G401.6 (cell line): ENCODE data around the gene ADAMTS17.

Experiments used
- FAIRE-seq: peaks from 2 replicates; lab custom pipeline; 2012; peaks lifted over from hg19 to GRCh38; lab: Jason Lieb, UNC

The ADAMTS17 gene

DNA sequence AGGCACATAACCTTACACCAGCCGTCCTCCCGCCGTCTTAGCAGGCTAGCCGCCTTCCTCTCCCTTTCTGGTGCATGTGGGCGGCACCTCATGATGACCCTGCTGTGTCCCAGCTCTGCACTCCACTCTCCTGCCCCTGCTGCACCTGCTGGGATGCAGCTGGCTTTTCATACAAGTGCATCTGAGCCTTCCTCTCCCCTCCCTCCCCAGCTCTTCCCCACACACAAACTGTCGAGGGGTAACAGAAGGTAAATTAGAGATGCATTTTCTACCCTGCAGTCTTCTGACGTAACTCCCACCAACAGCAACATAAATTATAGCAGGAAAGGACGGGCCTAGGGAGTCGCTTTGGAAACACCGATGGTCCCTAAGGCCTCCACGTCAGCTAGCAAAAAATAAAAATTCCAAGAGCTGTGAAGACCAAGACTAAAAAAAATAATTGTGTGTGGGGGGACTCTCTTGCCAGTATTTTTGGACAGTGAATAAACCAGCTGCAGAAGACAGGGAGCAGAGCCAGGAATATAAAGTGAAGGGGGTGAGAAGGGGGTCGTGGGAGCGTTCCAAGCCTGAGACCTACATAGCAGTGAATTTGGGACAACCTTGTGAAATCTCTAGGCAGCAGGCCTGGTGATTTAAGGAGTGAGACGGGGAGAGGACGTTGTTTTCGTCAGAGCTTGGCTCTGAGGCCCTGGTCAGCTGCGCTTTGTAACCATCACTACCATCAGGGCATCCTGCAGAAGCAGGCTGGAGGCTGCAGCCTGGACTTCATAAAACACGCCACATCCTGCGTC, 216.2 kb downstream of the ADAMTS17 start:
- no peak for FAIRE-seq

DNA sequence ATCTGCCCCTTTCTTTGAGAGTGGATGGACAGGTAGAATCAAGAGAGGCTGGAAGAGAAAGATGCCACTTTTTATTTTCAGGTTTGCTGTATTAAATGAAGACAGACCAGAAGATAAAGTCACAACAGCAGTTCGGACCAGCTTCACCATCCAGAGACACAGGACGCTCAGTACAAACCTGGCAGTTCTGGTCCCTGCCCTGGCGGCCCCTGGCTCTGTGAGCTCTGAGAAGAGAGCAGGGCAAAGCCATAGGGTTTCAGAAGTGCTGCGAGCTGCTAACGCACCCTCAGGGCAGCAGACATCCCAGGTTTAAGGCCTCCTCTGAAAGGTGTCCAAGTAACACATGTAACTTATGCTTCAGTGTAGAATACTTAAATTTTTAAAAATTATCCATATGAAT, 216.8 kb downstream of the ADAMTS17 start:
- no peak for FAIRE-seq

- no peak for FAIRE-seq
These were observed 217.4 kb downstream of the ADAMTS17 start for GRCh38 chr15:100124361-100124760.

- no peak for FAIRE-seq
These were observed 218.2 kb downstream of the ADAMTS17 start for GRCh38 chr15:100123611-100124010.

DNA sequence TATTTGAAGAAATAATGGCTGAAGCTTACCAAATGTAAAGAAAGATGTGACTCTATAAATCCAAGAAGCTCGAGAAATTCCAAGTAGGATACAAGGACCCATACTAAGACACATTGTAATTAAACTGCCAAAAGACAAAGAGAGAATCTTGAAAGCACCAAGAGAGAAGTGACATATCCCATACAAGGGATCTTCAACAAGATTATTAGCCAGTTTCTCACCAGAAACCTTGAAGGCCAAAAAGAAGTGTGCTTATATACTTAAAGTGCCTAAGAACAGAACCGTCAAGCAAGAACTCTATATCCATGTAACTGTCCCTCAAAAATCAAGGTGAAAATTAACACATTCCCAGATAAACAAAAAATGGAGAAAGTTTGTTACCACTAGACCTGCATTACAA, 220.5 kb downstream of the ADAMTS17 start:
- no peak for FAIRE-seq

DNA sequence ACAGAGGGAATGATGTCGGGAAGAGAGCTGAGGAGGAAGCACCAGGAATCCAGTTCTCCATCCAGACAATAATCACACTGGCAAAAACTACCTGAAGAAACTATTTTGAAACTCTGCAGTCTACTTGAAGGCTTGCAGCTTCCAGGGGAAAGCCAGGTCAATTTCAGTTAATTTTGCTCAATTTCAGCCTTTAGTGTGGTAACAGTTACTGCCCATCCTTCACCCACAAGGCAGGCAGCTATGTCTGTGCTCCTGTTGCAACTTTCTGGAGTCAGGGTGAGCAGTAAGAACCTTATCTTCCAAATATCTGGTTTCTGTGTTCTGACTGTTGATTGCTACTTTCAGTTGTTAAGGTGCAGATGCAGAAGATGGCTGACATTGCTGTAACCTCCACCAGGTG, 221.7 kb downstream of the ADAMTS17 start:
- no peak for FAIRE-seq

- FAIRE-seq, result no peak
These were observed 223.2 kb downstream of the ADAMTS17 start for GRCh38 chr15:100118546-100118945.

DNA sequence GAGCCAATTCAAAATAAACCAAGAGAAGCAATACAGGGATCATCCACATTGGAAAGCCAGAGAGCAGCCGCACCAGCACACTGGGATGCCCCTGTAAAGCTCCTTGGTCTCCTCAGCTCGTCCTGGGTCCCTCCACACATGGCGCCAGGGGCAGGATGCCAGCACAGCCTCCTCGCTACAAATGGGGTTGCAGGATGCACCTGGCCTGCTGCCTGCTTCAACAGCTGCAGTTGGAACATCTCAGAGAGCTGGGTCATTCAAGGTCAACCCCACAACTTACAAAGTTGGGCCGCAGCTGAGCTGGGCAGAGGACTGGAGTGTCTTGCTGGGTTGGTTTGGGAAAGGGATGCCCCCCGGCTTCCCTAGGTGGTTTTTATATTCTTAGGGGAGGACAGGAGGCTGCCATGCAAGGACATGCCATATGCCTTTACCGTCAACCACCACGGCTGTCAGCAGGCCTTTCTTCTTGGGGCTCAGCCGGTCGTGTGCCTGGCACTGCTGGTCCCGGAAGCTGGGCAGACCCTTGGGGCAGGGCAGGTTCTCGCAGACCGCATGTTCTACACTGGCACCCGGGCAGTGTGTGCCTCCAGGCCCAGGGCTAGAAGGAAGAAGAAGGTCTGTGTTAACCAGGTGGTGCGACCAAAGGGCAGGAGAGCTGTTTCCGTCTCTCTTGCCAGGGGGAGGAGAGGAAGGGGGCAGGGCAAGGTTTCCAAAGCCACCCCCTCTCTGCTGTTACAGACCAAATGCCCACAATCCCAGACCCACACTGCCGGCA, 225.2 kb downstream of the ADAMTS17 start:
- no peak for FAIRE-seq

- FAIRE-seq, result no peak
These were observed 226.1 kb downstream of the ADAMTS17 start for GRCh38 chr15:100115711-100116090.

- FAIRE-seq, result no peak
These were observed 226.6 kb downstream of the ADAMTS17 start for GRCh38 chr15:100115066-100115710.

- no peak for FAIRE-seq
These were observed 227.2 kb downstream of the ADAMTS17 start for GRCh38 chr15:100114571-100114970.

- no peak for FAIRE-seq
These were observed 227.7 kb downstream of the ADAMTS17 start for GRCh38 chr15:100114100-100114499.

DNA sequence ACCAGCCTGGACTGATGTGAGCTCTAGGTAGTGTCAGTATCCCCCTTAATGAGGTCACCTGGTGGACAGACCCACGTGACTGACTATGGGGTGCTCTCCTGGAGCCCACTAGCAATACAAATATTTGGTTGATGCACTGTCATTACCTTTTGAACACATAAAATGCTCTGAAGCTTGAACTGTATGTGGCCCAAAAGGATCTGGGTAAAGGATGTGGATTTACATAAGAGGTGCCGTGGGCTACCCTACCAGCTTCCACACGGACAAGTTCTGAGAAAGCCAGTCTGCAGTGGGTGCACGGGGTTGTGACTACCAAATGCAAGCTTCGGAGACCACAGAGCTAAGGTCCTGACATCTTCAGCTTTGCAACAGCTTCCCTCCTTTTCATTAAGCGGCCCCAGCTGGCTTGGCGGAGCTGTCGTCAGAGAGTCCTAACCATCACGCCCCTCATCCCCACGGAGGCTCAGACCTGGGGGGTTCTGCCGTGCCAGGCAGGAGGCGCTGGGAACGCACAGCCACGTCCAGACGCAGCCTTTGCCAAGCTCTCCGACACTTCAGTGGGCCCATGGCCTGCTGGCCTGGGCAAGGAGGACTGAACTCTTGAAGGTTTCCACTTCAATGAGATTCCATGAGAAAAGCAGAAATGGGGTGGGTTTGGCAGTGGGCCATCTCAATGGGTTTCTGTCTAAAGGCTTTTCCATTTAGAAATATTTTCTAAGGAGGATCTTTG, 228.3 kb downstream of the ADAMTS17 start:
- no peak for FAIRE-seq

DNA sequence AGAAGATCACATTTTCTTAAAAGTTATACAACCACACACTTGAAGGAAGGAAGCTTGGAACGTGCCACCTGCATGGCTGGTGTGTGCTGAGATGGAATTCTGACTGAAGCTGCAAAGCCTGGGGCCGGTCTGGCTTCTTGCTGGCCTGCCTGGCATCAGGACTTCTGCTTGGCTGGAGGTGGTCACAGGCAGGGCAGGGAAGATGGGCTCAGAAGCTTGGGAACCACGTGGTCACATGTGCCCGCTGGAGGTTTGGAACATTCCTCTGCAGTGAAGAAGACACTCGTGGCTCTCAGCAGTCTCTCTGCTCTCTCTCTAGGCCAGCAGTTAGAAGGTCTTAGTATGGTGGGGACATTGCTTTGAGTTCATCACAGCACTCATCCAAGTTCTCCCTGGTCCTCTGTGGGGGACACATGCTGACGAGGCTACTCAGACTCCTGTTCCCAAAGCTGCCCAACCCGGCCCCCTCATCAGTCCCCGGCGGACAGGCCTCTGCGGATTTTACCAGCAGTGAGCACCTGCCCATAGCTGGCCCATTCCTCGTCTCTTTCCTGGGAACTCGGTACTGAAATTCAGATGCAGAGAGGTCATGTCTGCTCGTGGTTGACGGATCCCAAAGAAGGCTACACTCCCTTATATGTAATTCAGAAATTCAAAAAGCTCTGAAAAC, 229.0 kb downstream of the ADAMTS17 start:
- FAIRE-seq, result no peak

- FAIRE-seq, result no peak
These were observed 229.7 kb downstream of the ADAMTS17 start for GRCh38 chr15:100112061-100112420.

DNA sequence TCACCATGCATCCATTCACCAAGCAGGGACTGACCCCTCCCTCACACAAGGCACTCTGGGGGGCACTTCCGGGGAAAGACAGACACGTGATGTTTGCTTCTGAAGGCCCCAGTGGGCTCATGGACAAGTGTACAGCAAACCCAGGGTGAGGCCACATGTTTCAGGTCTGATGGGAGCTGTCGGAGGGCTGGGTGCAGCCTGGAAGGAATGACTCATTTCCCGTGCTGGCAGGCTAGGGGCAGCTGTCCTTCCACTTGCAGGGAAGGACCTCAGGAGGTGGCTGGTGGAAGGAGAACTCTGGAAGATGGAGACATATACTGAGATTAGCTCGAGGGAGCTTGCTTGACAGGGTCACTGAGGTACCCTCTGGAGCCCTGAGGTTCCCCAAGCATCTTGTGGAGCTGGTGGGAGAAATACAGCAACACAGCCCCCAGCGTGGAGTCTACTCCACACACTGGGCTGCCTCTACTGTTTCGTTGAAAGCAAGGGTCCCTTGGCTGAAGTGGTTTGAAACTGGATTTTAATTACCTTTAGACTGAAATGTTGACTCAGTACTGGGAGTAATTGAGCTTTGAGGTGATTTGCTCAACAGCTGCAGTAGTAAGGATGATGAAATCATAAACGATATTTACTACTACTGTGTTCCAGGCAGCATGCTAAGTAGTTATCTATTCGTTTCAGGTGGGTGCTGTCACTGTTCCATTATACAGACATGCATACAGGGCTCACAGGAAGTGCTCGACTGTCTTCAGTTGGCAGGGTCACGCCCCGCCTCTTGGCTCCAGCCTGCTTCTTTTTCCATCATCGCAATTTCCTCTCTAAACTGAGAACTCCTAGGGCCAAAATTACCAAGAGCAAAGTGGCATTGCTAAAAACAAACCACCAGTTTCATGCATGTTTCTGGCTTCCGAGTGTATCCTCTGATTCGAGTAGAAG, 230.4 kb downstream of the ADAMTS17 start:
- FAIRE-seq, result no peak

DNA sequence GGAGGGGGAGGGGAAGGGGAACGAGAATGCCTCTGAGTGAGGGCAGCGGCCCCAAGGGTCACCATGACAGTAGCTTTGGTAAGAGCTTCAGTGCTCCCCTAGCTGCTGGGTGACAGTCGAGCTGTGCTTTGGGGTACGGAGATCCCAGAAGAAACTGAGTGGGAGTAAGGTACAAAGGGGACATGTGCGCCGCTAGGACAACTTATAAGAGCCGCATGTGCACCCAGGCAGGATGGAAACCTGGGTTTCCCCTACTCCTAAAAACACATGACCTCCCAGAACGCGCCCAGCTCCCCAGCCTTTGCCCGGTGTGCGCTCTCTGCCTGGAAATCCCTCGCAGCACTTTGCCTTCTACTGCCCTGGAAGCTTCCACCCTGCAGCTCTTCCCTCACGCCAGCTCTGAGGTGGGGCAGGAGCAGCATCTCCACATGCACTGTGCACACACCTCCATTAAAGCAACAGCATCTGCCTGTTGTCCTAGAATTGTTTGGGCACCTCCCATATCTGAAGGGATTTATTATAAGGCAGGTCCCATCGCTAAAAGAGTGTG, 232.2 kb downstream of the ADAMTS17 start:
- no peak for FAIRE-seq

- no peak for FAIRE-seq
These were observed 232.9 kb downstream of the ADAMTS17 start for GRCh38 chr15:100108846-100109245.

DNA sequence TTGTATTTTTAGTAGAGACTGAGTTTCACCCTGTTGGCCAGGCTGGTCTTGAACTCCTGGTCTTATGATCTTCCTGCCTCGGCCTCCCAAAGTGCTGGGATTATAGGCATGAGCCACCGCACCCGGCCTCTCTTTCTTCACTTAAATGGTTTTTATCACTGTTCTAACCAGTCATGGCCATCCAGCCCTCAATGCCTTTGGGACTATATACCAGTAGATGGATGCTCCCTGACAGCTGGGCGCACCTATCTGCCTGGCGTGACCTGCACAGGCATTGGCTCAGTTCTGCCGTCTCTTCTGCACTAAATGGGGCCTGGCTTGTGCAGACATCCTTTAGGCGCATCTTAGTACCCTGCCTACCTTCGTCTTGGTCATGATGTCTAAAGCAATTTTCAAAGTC, 233.4 kb downstream of the ADAMTS17 start:
- no peak for FAIRE-seq

DNA sequence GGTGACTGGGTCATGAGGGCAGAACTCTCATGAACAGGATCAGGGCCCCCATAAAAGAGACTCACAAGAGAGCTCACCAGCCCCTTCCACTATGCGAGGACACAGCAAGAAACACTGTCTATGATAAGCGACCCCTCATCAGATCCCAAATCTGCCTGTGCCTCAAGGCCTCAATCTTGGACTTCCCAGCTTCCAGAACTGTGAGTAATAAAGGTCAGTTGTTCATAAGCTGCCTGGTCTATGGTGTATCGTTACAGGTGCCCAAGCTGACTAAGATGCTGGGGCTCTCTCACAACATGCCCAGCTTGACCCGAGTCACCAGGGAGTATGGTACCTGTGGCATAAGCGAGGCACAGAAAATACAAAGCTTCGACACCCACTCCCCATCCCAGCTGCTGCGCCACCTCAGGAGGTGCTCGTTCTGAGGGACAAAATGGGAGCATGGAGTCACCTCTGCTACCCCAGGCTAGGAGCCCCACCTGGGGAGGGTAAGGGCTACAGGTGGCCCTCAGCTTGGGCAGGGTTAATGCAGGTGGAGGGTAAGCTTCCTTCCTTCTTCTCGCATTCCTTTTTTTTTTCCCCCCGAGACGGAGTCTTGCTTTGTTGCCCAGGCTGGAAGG, 234.1 kb downstream of the ADAMTS17 start:
- FAIRE-seq, result no peak
